HepG2 (cell line): ENCODE data around the gene TEX19. TPM values are rescaled to one million over a fixed set of nuclear protein-coding genes. Genes with fewer than 3 reads are reported as not detected.

Experiments
- FOSL1 ChIP-seq: sonication (generic); formaldehyde crosslinking; IDR thresholded peaks from 2 replicates; pipeline ENCODE4 v1.9.0; 2021; ENCODE audit warnings: missing genetic modification reagents, borderline replicate concordance
- MAZ ChIP-seq, 2 experiments: sonication (generic) in 1 of 2; formaldehyde crosslinking in 1 of 2; IDR thresholded peaks; 2 replicates each; pipeline versions ENCODE4 v1.5.0 to v1.6.1; 2012 to 2020; ENCODE audit warnings: low read depth in 2 of 2, mild to moderate bottlenecking in 2 of 2, borderline replicate concordance in 1 of 2, improper control_type of control experiment in 1 of 2, low read length in 1 of 2, missing genetic modification reagents in 1 of 2, moderate library complexity in 1 of 2
- RAD21 ChIP-seq: fragments of 450-650 bp; formaldehyde crosslinking; IDR thresholded peaks from 2 replicates; pipeline ENCODE4 v1.5.0; 2020; ENCODE audit warnings: mild to moderate bottlenecking
- RFX5 ChIP-seq: IDR thresholded peaks from 2 replicates; pipeline ENCODE4 v1.6.1; 2011; ENCODE audit warnings: low read depth, low read length, improper control_type of control experiment
- SMARCC2 ChIP-seq: fragments of 450-650 bp; IDR thresholded peaks from 2 replicates; pipeline ENCODE4 v1.6.1; 2017; ENCODE audit warnings: antibody characterized with exemption, mild to moderate bottlenecking
- ZBTB42 ChIP-seq: sonication (generic); formaldehyde crosslinking; IDR thresholded peaks from 2 replicates; pipeline ENCODE4 v1.5.0; 2020; ENCODE audit warnings: mild to moderate bottlenecking, missing genetic modification reagents
- ZKSCAN8 ChIP-seq: IDR thresholded peaks from 2 replicates; pipeline ENCODE4 v1.6.1; 2016; ENCODE audit warnings: borderline replicate concordance, missing genetic modification reagents, missing compliant biosample characterization
- ZNF124 ChIP-seq: sonication (generic); formaldehyde crosslinking; IDR thresholded peaks from 2 replicates; pipeline ENCODE4 v1.4.0; 2020; ENCODE audit warnings: missing genetic modification reagents
- ZNF260 ChIP-seq: sonication (generic); formaldehyde crosslinking; IDR thresholded peaks from 2 replicates; pipeline ENCODE4 v1.4.0; 2020; ENCODE audit warnings: missing genetic modification reagents, low read depth, mild to moderate bottlenecking, borderline replicate concordance
- ZNF652 ChIP-seq: IDR thresholded peaks from 2 replicates; pipeline ENCODE4 v1.6.1; 2016; ENCODE audit warnings: low read depth, borderline replicate concordance
- ZNF749 ChIP-seq: sonication (generic); formaldehyde crosslinking; IDR thresholded peaks from 2 replicates; pipeline ENCODE4 v1.8.0; 2022; ENCODE audit warnings: mild to moderate bottlenecking, missing genetic modification reagents, moderate library complexity, borderline replicate concordance
- polyA plus RNA-seq, 8 experiments: library from polyadenylated mRNA; depleted of rRNA in 3 of 8; stranded (reverse) in 7 of 8; unstranded in 1 of 8; fragments of >200 nt; fragmentation: Illumina TruSeq in 4 of 8; extraction: Trizol in 4 of 8; gene quantifications; 2 replicates each; pipeline versions ENCODE4 v1.2.1 to v1.2.3, GENCODE V29; 2011 to 2016; ENCODE audit warnings: low read depth in 4 of 8, missing spikeins in 1 of 8, mixed read lengths in 1 of 8; ENCODE audit not compliant: insufficient read depth in 1 of 8
- total RNA-seq, 5 experiments: library from RNA; depleted of rRNA; stranded (reverse); fragments of >200 nt; fragmentation: Illumina TruSeq; extraction: Trizol; gene quantifications; 2 replicates each; pipeline ENCODE4 v1.2.3, GENCODE V29; 2016; ENCODE audit warnings: low read depth in 1 of 5
- TF ChIP-seq, protein P1 (sequence below): IDR thresholded peaks from 2 replicates; pipeline ENCODE4 v1.6.1; 2016; ENCODE audit warnings: low read depth, missing genetic modification reagents, missing compliant biosample characterization
- TF ChIP-seq, protein P2 (sequence below): sonication (generic); formaldehyde crosslinking; IDR thresholded peaks from 2 replicates; pipeline ENCODE4 v1.9.0; 2021; ENCODE audit warnings: missing genetic modification reagents, borderline replicate concordance
- TF ChIP-seq, protein P3 (sequence below): sonication (generic); formaldehyde crosslinking; conservative IDR thresholded peaks from 2 replicates; pipeline ENCODE4 v1.8.0; 2022; ENCODE audit warnings: mild to moderate bottlenecking, moderate library complexity, missing genetic modification reagents
- TF ChIP-seq, protein P4 (sequence below): IDR thresholded peaks from 2 replicates; pipeline ENCODE4 v1.6.1; 2016; ENCODE audit warnings: missing biosample characterization, missing genetic modification reagents, low read depth
- TF ChIP-seq, protein P5 (sequence below), 2 experiments: fragments of 450-650 bp in 1 of 2; sonication (generic) in 1 of 2; formaldehyde crosslinking; IDR thresholded peaks; 2 replicates each; pipeline versions ENCODE4 v1.5.0 to v1.8.0; 2020 to 2022; ENCODE audit warnings: mild to moderate bottlenecking in 1 of 2, missing genetic modification reagents in 1 of 2

Gene TEX19
- total and polyA plus RNA-seq, 2 of the 13 experiments (the other 11 are each of a cell fraction or from before 2014, with no cell fraction given), result 1.3 to 6.0 TPM

DNA sequence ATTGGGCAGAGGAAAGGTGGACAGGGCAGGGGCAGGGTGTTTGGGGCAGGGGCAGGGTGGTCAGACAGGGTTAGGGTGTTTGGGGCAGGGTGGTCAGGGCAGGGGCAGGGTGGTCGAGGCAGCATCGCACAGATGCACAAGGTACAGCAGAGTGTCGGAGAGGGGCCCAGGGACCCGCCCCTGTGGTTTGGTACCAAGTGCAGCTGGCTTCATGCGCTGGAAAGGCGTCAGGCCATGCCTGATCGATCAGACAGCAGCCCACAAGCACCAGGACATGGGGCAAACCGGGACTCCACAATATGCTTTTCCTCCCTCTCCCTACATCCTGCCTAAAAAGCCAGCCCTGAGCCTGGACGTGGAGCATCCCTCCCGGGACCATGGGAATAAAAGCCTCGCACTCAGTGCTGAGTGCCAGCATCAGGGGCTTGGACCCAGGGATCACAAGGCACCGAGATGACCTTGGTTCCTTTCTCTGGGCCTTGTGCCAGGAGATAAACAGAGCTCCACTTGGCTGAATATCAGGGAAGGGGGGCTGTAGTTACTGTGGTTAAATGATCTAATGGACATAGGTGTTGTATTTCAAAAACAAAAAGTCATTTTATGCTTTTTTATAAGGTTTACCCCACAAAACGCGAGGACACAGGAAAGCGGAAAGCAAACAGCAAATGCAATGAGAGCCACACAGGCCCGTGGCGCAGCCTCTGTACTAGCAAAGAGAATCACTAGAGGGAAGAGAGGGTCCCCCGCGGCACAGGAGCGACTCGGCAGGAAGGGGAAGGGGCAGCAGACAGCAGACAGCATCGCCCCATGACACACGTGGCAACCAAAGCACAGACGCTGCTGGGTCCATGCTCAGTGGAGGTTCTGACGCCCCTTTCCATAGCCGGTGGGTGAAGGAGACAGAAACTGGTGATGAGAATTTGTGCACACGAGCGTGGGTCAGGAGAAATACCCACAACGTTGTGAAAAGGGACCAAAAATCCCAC, 53.8 kb downstream of the TEX19 start (continued):
- TF ChIP-seq, protein P1, sequence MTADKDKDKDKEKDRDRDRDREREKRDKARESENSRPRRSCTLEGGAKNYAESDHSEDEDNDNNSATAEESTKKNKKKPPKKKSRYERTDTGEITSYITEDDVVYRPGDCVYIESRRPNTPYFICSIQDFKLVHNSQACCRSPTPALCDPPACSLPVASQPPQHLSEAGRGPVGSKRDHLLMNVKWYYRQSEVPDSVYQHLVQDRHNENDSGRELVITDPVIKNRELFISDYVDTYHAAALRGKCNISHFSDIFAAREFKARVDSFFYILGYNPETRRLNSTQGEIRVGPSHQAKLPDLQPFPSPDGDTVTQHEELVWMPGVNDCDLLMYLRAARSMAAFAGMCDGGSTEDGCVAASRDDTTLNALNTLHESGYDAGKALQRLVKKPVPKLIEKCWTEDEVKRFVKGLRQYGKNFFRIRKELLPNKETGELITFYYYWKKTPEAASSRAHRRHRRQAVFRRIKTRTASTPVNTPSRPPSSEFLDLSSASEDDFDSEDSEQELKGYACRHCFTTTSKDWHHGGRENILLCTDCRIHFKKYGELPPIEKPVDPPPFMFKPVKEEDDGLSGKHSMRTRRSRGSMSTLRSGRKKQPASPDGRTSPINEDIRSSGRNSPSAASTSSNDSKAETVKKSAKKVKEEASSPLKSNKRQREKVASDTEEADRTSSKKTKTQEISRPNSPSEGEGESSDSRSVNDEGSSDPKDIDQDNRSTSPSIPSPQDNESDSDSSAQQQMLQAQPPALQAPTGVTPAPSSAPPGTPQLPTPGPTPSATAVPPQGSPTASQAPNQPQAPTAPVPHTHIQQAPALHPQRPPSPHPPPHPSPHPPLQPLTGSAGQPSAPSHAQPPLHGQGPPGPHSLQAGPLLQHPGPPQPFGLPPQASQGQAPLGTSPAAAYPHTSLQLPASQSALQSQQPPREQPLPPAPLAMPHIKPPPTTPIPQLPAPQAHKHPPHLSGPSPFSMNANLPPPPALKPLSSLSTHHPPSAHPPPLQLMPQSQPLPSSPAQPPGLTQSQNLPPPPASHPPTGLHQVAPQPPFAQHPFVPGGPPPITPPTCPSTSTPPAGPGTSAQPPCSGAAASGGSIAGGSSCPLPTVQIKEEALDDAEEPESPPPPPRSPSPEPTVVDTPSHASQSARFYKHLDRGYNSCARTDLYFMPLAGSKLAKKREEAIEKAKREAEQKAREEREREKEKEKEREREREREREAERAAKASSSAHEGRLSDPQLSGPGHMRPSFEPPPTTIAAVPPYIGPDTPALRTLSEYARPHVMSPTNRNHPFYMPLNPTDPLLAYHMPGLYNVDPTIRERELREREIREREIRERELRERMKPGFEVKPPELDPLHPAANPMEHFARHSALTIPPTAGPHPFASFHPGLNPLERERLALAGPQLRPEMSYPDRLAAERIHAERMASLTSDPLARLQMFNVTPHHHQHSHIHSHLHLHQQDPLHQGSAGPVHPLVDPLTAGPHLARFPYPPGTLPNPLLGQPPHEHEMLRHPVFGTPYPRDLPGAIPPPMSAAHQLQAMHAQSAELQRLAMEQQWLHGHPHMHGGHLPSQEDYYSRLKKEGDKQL, result no peak
- no peak for TF ChIP-seq ZNF124 (CRISPR knock-in tag)
- no peak for TF ChIP-seq RAD21 (CRISPR knock-in tag)
- TF ChIP-seq, protein P2, sequence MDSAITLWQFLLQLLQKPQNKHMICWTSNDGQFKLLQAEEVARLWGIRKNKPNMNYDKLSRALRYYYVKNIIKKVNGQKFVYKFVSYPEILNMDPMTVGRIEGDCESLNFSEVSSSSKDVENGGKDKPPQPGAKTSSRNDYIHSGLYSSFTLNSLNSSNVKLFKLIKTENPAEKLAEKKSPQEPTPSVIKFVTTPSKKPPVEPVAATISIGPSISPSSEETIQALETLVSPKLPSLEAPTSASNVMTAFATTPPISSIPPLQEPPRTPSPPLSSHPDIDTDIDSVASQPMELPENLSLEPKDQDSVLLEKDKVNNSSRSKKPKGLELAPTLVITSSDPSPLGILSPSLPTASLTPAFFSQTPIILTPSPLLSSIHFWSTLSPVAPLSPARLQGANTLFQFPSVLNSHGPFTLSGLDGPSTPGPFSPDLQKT (CRISPR knock-in tag), result no peak
- TF ChIP-seq, protein P3, sequence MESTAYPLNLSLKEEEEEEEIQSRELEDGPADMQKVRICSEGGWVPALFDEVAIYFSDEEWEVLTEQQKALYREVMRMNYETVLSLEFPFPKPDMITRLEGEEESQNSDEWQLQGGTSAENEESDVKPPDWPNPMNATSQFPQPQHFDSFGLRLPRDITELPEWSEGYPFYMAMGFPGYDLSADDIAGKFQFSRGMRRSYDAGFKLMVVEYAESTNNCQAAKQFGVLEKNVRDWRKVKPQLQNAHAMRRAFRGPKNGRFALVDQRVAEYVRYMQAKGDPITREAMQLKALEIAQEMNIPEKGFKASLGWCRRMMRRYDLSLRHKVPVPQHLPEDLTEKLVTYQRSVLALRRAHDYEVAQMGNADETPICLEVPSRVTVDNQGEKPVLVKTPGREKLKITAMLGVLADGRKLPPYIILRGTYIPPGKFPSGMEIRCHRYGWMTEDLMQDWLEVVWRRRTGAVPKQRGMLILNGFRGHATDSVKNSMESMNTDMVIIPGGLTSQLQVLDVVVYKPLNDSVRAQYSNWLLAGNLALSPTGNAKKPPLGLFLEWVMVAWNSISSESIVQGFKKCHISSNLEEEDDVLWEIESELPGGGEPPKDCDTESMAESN (CRISPR knock-in tag), result no peak
- TF ChIP-seq ZKSCAN8 (CRISPR knock-in tag), result no peak
- no peak for TF ChIP-seq FOSL1 (CRISPR knock-in tag)
- no peak for TF ChIP-seq ZNF749 (CRISPR knock-in tag)
- no peak for TF ChIP-seq SMARCC2
- no peak for TF ChIP-seq MAZ (IDR thresholded peaks at IDR 0.05; ENCODE audit: borderline replicate concordance, low read depth, low read length)
- no peak for TF ChIP-seq MAZ (CRISPR knock-in tag; IDR thresholded peaks at IDR 0.05; ENCODE audit: low read depth)
- TF ChIP-seq ZNF260 (CRISPR knock-in tag), result no peak
- no peak for TF ChIP-seq RFX5
- TF ChIP-seq, protein P4, sequence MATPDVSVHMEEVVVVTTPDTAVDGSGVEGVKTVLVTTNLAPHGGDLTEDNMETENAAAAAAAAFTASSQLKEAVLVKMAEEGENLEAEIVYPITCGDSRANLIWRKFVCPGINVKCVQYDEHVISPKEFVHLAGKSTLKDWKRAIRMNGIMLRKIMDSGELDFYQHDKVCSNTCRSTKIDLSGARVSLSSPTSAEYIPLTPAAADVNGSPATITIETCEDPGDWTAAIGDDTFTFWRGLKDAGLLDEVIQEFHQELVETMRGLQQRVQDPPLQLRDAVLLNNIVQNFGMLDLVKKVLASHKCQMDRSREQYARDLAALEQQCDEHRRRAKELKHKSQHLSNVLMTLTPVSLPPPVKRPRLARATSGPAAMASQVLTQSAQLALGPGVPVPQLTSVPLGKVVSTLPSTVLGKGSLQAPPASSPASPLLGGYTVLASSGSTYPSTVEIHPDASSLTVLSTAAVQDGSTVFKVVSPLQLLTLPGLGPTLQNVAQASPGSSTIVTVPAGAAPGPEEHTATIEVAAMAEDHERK (CRISPR knock-in tag), result no peak
- no peak for TF ChIP-seq ZNF652 (CRISPR knock-in tag)
- TF ChIP-seq, protein P5, sequence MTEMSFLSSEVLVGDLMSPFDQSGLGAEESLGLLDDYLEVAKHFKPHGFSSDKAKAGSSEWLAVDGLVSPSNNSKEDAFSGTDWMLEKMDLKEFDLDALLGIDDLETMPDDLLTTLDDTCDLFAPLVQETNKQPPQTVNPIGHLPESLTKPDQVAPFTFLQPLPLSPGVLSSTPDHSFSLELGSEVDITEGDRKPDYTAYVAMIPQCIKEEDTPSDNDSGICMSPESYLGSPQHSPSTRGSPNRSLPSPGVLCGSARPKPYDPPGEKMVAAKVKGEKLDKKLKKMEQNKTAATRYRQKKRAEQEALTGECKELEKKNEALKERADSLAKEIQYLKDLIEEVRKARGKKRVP (CRISPR knock-in tag; IDR thresholded peaks at IDR 0.05), result no peak
- no peak for TF ChIP-seq ZBTB42 (CRISPR knock-in tag)
